ENCODE results near the gene PHACTR1.

GRCh38 chr6:12957321-12958051, 240.9 kb downstream of the PHACTR1 start:
- TF ChIP-seq CTCF (IDR thresholded peaks at IDR 0.05) (no peak), POLR2A (IDR thresholded peaks at IDR 0.05) (no peak), POLR2AphosphoS5 (IDR thresholded peaks at IDR 0.05) (peak; percentile 40)

Data from prostate gland (tissue), 2 donors.